Erythroblast (primary cell): ENCODE results near the gene MYLK.
"Not testable (repeated sequence)": the region's sequence is repeated elsewhere in the genome, so short reads cannot be mapped to it uniquely, and the experiment has no call there.

Experiments
- DNase-seq, 2 experiments: peaks; one replicate each; lab custom pipeline; 2025; lab: John Stamatoyannopoulos, UW
- GATA1 ChIP-seq: IDR thresholded peaks from 2 replicates; pipeline ENCODE4 v1.6.1; 2011; ENCODE audit warnings: low read depth, mild to moderate bottlenecking, control low read depth, low read length, moderate library complexity
- POLR2A ChIP-seq: IDR thresholded peaks from 2 replicates; pipeline ENCODE4 v1.6.1; 2011; ENCODE audit warnings: mild to moderate bottlenecking, low read length

The MYLK gene

DNA sequence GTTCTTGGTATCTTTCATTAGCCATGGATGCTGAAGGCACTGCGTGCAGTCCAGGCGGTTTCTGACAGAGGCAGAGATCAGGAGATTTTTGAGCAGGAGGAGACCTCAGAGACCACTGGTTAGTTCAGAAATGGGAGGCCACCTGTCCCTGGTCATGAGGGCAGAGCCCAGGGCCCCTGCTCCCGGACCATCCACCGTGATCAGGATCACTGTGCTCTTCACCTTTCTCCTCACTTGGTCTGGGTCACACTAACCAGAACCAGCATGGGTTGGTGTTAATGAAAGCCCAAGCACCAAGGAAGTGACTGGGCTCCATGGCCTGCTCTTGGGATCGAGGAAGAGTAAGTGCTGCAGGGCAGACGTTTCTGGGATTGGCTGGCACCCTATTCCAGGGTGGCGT lies 257.3 kb downstream of the MYLK start:
- DNase-seq, result no peak
- TF ChIP-seq POLR2A (no peak), GATA1 (no peak)

DNA sequence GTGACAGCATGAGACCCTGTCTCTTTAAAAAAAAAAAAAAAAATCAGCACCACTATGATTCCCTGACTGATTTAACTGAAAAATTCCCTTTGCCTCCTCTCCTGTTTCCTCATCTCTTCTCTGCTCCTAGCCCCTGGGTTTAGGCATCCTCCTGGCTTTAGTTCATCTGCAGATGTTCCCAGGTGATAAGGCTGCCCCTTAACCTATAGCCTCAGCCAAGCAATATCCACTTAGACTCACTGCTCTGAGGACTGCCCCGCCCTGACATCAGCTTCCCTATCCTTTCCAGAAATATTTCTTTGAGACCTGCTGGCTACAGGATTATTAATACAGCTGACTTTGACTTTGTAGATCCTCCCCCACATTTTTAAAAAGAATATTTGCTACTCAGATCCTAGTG lies 259.8 kb downstream of the MYLK start:
- TF ChIP-seq POLR2A, result no peak
- no peak for TF ChIP-seq GATA1

DNA sequence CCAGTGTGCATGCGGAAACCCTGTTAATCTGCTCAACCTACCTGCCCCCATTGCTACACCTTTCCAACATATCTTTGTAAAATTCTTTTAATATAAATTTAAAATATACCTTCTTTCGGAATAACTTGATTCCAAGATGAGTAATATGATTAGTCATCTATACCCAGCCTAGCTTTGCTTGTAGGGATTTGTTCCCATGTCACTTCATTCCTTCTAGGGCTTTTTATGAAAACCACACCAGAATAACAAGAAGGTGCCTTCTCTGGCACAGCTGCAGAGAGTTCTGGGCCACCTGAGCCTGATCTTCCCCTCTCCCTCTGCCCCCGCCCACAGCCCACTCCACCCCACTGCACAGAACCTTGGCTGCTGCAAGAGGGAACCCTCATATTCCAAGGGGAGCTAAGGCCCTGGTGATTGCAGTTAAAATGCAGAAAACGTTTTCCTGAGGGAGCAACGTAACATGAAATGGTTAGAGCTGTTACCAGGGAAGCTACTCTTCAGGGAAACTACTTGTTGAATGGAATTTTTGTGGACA lies 260.7 kb downstream of the MYLK start:
- no peak for TF ChIP-seq GATA1
- TF ChIP-seq POLR2A, result no peak
- DNase-seq, result no peak

More for the DNA sequence above, 259.8 kb downstream of the MYLK start:
- DNase-seq, result no peak

DNA sequence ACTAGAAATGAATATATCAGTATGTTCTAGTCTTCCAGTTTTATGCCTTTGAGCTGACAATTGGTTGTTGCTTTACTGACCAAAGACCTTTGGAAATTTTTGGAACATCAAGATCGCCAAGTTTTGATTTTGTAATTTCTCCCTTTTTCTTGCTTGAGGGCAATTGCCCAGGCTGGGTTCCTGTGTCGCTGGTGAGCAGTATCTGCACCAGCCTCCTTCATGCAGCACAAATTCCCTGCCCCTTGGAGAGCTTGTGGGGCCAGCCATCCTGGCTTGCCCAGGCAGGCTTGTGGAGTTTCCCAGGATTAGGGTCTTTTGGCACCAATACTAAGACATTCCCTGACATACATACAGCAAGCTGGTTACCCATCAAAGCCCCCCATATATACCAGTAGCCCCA lies 261.4 kb downstream of the MYLK start:
- TF ChIP-seq GATA1 (no peak), POLR2A (no peak)
- no peak for DNase-seq

DNA sequence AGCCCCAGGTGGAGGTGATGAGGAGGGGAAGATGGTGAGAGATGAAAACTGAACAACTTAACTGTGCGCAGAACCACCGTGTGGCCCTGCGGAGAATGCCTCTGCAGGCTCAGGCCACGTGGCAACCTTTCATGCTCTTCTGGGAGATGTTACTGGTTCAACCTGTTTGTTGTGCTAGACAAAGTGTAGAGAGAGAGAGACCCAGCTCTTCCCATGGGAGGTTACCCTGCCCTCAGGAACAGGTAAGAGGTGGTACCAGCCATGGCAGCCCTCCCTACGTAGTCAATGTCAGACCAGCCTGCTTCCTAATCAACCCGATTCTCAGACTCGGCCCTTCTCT lies 262.3 kb downstream of the MYLK start:
- DNase-seq, result no peak
- TF ChIP-seq POLR2A (no peak), GATA1 (no peak)

DNA sequence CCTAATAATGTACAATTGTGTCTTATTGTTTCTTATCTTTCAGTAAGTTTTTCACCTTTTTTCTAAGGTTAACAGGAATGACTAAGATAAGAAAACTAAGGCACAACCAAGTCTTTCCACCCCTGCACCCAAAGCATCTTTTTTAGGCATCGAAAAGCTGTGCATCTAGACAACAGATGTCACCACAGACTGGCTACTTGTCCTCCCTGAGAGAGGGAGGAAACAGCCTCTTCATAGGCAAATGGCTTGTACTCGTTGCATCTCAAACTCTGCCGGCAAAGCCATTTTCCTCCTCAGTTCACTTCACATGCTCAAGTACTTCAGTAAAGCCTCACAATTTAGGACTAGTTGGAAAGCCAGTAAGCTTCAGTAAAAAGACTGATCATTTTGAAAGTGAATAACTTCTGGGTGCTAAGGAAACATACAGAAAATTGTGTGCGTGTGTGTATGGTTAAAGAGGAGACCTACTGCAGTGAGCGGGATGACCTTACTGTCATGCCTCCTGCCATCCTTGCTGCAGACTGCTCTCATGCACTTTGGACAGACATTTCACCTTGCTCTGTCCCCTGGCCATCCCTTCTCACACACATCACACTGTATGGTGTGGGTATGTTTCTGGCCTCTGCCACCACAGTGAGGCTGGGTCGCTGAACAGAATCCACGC lies 262.8 kb downstream of the MYLK start:
- DNase-seq, result no peak
- TF ChIP-seq GATA1, result no peak
- no peak for TF ChIP-seq POLR2A

DNA sequence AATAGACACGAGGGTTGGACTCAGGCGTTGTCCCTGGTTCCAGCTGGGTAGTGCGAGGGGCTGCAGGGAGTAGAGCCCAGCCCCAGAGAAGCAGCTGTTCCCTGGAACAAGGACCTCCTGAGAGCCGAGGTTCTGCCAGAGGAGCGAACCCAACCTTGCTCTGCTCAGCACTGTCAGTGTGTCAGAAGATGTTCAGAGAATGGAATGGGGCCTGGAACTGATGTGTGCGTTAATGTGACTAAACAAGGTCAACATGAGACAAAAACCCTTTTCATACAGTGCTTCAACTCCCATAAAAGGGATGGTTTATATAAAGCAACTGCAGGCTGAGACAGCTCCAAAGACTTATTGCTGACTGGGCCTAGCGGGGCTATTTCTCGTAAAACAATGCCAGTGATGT lies 263.8 kb downstream of the MYLK start:
- TF ChIP-seq GATA1 (no peak), POLR2A (no peak)
- DNase-seq, result no peak

DNA sequence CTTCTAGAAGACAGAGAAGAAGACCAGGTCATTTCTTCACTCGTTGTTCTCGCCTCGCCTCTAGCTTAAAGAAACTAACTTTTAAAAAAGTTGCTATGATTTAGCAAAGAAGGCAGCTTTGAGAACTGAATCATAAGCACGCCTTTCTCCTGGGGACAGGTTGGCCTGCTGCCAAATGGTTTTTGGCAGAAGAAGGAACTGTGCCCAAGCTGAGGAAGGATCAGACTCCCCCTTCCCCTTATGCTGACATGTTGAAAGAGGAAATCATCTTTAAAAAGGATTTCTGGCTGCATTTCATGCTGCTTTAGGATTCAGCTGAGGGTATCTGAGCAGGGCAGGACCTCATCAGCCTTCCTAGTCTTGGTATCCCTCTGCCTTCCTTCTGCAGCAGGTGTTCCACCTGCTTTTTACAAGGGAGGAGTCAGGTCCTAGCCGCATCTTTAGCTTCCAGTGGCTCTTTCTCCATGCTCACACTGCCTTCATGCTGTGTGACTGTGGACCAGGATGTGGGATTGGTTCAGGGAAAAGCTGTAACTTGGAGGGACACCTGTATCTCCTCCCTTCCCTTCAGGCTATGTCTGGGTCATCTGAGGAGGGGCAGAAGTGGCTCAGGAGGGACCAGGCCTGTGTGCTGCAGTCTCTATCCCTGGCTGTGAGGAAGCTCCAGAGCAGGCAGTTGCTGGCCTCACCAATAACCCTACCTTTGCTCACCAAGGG lies 265.2 kb downstream of the MYLK start:
- no peak for TF ChIP-seq GATA1
- no peak for TF ChIP-seq POLR2A

DNA sequence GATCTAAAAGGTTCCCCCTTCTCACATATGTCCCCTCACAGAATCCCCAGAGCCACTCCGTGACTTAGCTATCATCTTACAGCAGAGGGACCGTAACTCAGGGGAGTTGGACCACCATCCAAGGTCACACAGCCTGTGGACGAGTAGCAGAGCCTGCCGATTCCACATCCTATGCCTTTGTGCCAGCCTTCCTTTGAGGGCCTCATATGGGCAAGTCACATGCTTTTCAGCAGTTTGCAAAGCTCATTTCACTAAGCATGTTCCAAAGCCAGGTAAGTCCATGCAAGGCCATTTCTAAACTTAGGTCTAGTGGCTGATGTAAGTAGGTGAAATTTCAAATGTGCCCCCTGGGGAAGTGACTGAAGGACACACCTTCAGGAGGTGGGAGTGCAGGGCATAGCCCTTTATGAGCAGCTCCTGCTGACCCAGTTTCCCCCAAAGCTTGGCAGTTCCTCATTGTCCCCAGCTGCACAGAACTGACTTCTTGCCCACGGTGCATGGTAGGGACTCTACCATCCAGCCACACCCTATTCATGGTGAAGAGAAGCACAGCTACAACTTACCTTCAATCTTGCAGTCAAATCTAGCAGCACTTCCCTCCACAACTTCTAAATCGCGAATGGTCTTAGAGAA lies 265.9 kb downstream of the MYLK start:
- no peak for TF ChIP-seq GATA1
- no peak for TF ChIP-seq POLR2A
- DNase-seq, result peak; percentile 19 to 57

More for the DNA sequence above, 265.2 kb downstream of the MYLK start:
- peak; percentile 32 to 65 for DNase-seq

DNA sequence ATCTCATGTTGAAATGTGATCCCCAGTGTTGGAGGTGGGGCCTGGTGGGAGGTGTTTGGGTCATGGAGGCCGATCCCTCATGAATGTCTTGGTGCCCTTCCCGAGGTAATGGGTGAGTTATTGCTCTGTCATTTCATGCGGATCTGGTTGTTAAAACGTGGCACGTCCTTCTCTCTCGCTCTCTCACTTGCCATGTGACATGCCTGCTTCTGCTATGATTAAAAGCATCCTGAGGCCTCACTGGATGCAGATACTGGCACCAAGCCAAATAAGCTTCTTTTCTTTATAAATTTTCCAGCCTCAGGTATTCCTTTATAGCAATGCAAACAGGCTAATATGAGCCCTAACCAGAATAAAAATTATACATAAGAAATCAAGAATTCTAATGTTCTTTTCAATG lies 267.5 kb downstream of the MYLK start:
- TF ChIP-seq GATA1, result no peak
- TF ChIP-seq POLR2A, result no peak
- no peak for DNase-seq

DNA sequence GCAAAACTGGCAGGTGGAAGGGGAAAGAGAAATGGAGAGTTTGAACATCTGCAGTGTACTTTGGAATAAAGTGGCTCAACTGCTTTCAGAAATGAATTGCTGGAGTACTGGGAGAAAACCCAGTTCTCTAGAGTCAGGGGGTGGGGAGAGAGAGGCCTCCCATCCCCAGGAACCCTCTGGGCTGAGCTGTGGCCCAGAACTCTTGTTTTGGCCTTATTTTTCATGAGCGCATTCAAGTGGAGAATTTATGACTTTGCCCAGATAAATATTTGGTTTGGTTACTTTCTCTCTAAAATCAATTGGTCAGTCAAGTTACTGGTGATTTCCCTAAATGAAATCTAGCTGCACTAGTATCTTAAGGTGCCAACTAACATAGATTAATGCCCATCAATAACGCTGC lies 270.6 kb downstream of the MYLK start:
- DNase-seq, result no peak
- TF ChIP-seq POLR2A, result no peak
- TF ChIP-seq GATA1, result no peak

DNA sequence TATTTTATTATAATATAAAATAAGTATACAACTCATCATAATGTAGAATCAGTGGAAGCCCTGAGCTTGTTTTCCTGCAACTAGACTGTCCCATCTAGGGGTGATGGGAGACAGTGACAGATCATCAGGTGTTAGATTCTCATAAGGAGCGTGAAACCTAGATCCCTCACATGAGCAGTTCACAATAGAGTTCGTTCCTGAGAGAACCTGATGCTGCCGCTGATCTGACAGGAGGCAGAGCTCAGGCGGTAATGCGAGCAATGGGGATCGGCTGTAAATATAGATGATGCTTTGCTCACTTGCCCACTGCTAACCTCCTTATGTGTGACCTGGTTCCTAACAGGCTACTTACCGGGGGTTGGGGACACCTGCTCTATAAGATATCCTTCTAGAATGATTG lies 272.5 kb downstream of the MYLK start:
- DNase-seq, result not testable (repeated sequence)

DNA sequence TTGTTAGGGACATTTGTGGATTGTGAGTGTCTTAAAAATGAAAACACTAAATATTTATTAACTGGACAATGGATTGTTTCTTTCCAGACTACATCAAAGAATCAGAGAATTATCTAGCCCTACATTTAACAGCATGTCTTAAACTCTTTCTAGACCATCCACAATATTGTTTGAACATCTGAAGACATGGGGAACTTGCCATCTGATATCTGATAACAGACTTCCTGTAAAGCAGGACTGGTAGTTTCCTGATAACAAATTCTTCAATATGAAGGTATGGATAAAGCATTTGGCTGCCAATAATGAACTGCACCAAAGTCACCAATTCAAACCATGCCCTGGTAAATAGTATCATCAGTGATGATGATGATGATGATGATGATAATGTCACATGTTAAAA lies 273.1 kb downstream of the MYLK start:
- peak; percentile 10 to 73 for DNase-seq
- TF ChIP-seq POLR2A, result no peak
- TF ChIP-seq GATA1, result no peak

DNA sequence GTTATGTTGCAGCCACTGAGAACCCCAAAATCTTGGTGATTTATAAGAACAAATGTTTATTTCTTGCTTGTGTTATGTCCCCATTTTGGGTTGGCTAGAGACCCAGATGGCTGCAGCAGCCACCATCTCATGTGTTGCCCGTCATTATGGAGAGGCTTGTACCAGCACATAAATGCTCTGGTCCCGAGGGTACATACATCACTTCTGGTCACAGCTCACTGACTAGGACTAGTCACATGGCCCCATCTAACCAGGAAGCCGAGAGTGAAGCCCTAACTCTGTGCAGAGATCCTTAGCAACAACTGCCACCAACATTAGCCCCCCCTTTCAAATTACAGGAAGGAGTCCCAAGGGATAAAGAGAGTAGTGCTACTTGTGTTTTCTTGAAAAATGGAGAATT lies 273.8 kb downstream of the MYLK start:
- DNase-seq, result no peak
- TF ChIP-seq POLR2A (no peak), GATA1 (no peak)
